ENCODE results near the gene HIP1. TPM values are rescaled to one million over a fixed set of nuclear protein-coding genes. Genes with fewer than 3 reads are reported as not detected.
"Not testable (repeated sequence)": the region's sequence is repeated elsewhere in the genome, so short reads cannot be mapped to it uniquely, and the experiment has no call there.

Gene HIP1
- total RNA-seq, 2 experiments from 2014 or later: 5.5 to 5.7 TPM

DNA sequence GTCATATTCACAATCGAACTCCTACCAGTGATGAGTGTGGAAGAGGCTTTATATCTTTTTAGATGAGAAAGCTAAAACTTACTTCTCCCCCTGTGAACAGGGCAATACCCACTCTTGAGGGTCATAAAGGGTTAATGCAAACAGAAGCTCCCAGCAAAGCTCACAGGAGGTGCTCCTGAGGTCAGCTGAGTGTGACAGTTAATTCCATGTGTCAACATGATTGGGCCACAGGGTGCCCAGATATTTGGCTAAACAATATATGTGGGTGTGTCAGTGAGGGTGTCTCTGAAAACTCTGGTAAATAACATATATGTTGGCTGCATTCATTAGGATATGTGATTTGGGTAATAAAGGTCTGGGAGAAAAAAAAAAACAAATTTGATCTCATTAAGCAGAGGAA, 86.0 kb downstream of the HIP1 start:
- ChIA-PET CTCF (no interaction called here), POLR2A (no interaction called here)

- ChIA-PET CTCF (no interaction called here), POLR2A (no interaction called here)
Observed at GRCh38 chr7:75650681-75651080, 88.1 kb downstream of the HIP1 start.

- ChIA-PET CTCF (no interaction called here), POLR2A (no interaction called here)
Observed at GRCh38 chr7:75650062-75650461, 88.7 kb downstream of the HIP1 start.

DNA sequence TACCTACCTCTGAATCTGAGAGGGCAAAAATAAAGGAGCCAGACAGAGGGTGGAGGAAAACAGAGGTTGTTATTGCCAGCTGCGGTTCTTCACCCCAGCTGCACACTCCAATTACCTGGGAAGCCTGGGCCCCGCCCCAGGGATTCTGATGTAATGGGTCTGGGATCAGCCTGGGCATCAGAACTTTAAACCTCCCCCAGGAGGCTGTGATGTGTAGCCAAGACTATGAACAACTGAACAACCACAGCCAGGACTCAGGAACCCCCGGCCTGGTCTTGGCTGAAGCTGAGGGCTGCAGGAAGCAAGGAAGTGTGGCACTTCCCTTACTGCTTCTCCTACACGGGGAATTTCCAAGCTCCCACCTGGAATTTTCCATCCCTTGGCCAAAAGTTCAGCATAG, 89.3 kb downstream of the HIP1 start:
- POLR2A ChIA-PET: no interaction called here

GRCh38 chr7:75647709-75648438, 90.9 kb downstream of the HIP1 start:
- ChIA-PET POLR2A (no interaction called here), CTCF (no interaction called here)

More for the DNA sequence above, 89.3 kb downstream of the HIP1 start:
- CTCF ChIA-PET: no interaction called here

GRCh38 chr7:75646571-75647102, 92.1 kb downstream of the HIP1 start:
- CTCF ChIA-PET: no interaction called here
- POLR2A ChIA-PET: interaction anchor here (0.9 kb wide), 1 partner anchor 116 kb away, joined by 4 read pairs; no protein-coding TSS in a partner anchor

GRCh38 chr7:75645570-75645969, 93.2 kb downstream of the HIP1 start:
- CTCF ChIA-PET: interaction anchor here (0.6 kb wide), 1 partner anchor 25 kb away, joined by 5 read pairs; no protein-coding TSS in a partner anchor
- POLR2A ChIA-PET: no interaction called here

GRCh38 chr7:75644589-75644988, 94.2 kb downstream of the HIP1 start:
- POLR2A ChIA-PET: no interaction called here

GRCh38 chr7:75642810-75643486, 95.8 kb downstream of the HIP1 start:
- POLR2A ChIA-PET: no interaction called here

More at GRCh38 chr7:75644589-75644988, 94.2 kb downstream of the HIP1 start:
- CTCF ChIA-PET: no interaction called here

DNA sequence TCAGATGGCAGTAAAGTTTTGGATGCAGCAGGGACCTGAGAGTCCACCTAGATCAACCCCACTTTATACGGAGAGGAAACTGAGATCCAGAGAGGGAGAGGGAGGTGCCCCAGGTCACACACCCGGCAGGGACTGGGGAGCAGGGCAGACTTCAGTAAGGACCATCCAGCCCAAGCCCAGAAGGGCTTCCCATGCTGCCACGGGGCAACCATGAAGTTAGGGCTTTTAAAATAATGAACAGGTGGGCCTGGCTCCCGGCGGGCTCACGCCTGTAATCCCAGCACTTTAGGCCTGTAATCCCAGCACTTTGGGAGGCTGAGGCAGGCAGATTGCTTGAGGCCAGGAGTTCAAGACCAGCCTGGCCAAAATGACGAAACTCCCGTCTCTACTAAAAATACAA, 98.5 kb downstream of the HIP1 start:
- CTCF ChIA-PET: no interaction called here
- POLR2A ChIA-PET: no interaction called here

More at GRCh38 chr7:75642810-75643486, 95.8 kb downstream of the HIP1 start:
- CTCF ChIA-PET: interaction anchor here (1.2 kb wide), 1 partner anchor 111 kb away, joined by 3 read pairs; no protein-coding TSS in a partner anchor

DNA sequence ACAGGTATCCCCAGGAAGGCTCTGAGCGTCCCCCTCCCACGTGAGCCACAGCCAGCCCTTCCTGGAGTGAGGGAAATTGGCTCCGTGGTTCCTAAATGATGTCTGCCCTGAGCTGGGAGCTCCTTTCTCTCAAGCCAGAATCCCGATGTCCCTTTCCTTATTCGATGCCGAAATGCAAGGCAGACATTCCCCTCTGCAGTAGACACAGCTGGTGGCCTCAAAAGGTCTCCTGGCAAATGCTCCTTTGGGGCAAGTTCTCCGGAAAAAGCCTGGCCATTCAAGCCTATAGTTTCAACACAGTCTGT, 98.9 kb downstream of the HIP1 start:
- ChIA-PET POLR2A (no interaction called here), CTCF (no interaction called here)

DNA sequence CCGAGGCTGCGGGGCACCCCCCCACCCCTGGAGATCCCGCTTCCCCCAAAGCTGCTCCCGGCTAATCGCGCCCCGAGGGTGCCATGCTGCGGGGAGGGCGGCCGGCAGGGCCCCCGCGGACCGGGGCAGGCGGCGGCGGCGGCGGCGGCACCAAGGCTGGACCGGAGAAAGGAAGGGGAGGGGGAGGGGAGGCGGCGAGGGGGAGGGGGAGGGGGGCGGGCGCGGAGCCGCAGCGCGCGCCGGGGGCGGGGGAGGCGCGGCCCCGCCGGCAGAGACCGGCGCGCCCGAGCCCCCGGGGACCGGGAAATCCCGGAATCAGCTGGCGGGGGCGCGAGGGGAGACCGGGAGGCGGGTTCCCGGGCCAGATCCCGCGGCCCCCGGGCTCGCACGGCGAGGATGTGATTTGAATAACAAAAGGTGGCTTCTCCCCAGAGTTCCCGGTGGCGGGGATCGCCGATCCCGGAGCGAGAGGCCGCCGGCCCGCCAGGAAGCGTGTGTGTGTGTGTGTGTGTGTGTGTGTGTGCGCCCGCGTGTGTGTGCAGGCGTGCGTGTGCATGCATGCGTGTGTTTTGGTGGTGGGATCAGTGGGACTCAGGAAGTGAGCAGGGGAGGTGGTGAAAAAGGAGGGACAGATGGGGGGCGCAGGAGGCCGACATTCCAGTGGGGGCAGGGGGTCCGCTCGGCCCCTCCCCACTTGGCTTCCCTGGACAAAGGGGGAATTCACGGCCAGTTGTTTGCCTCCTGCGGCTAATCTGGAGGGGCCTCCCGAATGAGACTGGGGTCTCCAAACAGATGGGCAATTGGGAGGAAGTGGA, 99.5 kb downstream of the HIP1 start:
- ChIA-PET CTCF (interaction anchor here (0.7 kb wide), 1 partner anchor 565 kb away, joined by 4 read pairs; no protein-coding TSS in a partner anchor), POLR2A (no interaction called here)

GRCh38 chr7:75638594-75639070, 100.1 kb downstream of the HIP1 start:
- CTCF ChIA-PET: interaction anchor here (0.7 kb wide), 1 partner anchor 564 kb away, joined by 4 read pairs; no protein-coding TSS in a partner anchor
- POLR2A ChIA-PET: no interaction called here

DNA sequence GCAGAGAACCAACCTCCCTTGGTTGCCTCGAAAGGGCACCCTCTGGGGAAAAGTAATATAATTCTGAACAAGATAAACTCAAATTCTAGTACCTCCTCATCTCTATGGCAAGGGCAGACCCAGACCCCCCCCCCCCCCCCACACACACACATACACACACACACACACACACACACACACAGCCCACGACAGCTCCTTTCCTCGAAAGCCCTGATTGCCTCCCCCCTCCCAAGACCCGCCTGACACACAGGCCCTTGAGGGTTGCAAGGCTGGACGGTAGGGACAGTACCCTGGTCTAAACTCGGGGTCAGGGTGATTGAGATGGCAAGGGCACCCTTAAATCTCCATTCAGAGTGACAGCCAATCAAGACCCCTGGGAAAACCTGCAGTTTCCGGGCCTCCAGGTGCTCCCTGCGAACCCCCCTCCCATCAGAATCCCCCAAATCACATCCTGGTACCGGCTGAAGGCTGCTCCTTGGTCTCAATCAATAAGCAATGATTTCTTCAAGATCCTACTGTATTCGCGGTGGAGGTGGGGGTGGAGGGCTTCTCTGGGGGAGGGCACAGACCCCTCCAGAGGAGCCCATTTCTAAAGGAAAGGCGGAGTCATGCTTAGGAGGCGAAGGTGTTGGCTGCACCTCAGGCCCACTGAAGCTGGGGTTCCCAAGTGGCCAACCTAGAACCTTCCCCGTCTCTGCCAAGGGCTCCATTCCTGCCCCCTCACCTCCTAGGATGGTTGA, 100.7 kb downstream of the HIP1 start:
- ChIA-PET CTCF (no interaction called here), POLR2A (no interaction called here)

DNA sequence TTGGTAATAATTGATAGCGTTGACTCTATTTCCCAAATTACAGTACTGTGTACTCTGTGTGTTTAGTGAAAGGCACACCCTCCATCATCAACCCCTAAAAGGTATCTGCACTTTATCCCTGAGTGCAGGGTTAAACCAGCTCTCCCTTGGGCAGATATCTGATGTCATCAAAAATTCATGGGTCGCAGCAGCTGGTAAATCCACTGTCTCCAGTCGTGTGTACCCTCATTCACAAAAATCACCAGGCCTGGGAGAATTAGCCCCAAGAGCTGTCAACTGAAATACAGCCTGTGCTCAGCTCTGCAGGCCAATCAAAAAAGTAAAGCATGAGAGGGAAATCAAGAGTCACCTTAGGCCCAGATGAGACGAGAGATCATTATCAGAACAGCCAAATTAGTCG, 103.7 kb downstream of the HIP1 start:
- CTCF ChIA-PET: interaction anchor here (0.7 kb wide), 2 partner anchors 141 to 536 kb away, joined by 3 to 4 read pairs; no protein-coding TSS in a partner anchor
- POLR2A ChIA-PET: interaction anchor here (0.6 kb wide), 1 partner anchor 12 kb away, joined by 10 read pairs; no protein-coding TSS in a partner anchor

- POLR2A ChIA-PET, CTCF ChIA-PET: not testable (repeated sequence)
Observed at GRCh38 chr7:75632587-75632986, 106.2 kb downstream of the HIP1 start.

- ChIA-PET POLR2A (no interaction called here), CTCF (no interaction called here)
Observed at GRCh38 chr7:75631711-75632110, 107.0 kb downstream of the HIP1 start.

DNA sequence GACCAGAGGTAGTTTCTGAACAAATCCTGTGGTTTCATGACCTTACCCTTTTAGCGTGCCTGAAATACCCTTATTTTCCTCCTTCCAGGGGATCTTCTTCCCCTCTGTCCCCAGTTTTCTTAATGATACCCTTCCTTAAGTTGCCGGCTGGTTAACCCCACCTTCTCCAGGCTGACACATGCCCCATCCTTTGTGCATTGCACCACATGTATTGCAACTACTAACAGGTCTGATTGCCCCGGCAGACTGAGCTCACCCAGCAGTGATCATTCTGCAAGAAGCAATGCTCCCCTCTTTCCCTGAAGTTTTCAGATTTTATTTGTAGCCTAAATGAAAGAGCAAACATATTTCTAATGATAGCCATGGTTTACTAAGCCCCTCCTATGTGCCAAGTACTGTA, 108.2 kb downstream of the HIP1 start:
- POLR2A ChIA-PET: no interaction called here
- CTCF ChIA-PET: no interaction called here

DNA sequence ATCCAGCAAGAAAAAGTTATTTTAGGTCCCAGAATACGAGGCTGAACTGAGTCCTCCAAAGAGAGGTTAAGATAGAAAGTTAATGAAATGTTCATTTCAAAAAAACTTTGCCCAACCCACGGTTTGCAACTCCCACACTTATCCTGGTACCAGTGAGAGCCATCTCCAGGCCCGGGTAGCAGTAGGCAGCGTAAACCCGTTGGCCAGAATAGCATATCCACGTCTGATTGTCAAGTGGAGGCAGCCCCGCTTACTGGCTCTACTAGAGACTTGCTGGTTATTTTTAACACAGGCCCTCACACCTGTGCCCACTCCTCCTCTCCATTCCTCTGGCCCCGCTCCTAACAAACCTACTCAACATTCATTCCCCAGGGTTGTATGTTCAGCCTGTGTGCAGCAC, 109.7 kb downstream of the HIP1 start:
- ChIA-PET CTCF (interaction anchor here (0.7 kb wide), 1 partner anchor 79 kb away, joined by 4 read pairs; no protein-coding TSS in a partner anchor), POLR2A (no interaction called here)

Measured in activated CD8-positive, alpha-beta memory T cell treated with anti-CD3 and anti-CD28 coated beads for 36 hours (primary cell).